ENCODE data around the gene DNAH14. TPM values are rescaled to one million over a fixed set of nuclear protein-coding genes. Genes with fewer than 3 reads are reported as not detected.
A peak's percentile ranks its signal among the peaks of the same experiment; 100 is the strongest.

The DNAH14 gene
- total and polyA plus RNA-seq, 2 experiments from 2014 or later = 55.3 to 80.2 TPM

DNA sequence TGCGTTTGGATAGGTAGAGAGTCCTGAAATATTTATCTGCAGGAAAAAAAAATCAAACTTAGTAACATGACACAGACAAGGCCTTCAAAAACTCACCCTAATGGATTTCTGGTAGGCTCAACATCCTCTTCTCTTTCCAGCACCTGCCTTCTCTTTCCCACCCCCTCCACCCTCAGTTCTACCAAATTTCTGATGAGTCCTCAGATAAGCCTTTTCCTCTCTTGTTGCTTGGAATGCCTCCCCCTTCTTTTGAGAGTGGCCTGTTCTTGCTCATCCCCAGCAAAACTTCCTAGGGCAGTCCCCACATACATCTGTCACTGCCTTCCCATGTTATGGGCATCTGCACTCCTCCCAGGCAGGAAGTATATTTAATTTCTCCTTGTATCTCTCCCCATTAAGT, 506.0 kb downstream of the DNAH14 start (continued):
- TF ChIP-seq, protein P1, sequence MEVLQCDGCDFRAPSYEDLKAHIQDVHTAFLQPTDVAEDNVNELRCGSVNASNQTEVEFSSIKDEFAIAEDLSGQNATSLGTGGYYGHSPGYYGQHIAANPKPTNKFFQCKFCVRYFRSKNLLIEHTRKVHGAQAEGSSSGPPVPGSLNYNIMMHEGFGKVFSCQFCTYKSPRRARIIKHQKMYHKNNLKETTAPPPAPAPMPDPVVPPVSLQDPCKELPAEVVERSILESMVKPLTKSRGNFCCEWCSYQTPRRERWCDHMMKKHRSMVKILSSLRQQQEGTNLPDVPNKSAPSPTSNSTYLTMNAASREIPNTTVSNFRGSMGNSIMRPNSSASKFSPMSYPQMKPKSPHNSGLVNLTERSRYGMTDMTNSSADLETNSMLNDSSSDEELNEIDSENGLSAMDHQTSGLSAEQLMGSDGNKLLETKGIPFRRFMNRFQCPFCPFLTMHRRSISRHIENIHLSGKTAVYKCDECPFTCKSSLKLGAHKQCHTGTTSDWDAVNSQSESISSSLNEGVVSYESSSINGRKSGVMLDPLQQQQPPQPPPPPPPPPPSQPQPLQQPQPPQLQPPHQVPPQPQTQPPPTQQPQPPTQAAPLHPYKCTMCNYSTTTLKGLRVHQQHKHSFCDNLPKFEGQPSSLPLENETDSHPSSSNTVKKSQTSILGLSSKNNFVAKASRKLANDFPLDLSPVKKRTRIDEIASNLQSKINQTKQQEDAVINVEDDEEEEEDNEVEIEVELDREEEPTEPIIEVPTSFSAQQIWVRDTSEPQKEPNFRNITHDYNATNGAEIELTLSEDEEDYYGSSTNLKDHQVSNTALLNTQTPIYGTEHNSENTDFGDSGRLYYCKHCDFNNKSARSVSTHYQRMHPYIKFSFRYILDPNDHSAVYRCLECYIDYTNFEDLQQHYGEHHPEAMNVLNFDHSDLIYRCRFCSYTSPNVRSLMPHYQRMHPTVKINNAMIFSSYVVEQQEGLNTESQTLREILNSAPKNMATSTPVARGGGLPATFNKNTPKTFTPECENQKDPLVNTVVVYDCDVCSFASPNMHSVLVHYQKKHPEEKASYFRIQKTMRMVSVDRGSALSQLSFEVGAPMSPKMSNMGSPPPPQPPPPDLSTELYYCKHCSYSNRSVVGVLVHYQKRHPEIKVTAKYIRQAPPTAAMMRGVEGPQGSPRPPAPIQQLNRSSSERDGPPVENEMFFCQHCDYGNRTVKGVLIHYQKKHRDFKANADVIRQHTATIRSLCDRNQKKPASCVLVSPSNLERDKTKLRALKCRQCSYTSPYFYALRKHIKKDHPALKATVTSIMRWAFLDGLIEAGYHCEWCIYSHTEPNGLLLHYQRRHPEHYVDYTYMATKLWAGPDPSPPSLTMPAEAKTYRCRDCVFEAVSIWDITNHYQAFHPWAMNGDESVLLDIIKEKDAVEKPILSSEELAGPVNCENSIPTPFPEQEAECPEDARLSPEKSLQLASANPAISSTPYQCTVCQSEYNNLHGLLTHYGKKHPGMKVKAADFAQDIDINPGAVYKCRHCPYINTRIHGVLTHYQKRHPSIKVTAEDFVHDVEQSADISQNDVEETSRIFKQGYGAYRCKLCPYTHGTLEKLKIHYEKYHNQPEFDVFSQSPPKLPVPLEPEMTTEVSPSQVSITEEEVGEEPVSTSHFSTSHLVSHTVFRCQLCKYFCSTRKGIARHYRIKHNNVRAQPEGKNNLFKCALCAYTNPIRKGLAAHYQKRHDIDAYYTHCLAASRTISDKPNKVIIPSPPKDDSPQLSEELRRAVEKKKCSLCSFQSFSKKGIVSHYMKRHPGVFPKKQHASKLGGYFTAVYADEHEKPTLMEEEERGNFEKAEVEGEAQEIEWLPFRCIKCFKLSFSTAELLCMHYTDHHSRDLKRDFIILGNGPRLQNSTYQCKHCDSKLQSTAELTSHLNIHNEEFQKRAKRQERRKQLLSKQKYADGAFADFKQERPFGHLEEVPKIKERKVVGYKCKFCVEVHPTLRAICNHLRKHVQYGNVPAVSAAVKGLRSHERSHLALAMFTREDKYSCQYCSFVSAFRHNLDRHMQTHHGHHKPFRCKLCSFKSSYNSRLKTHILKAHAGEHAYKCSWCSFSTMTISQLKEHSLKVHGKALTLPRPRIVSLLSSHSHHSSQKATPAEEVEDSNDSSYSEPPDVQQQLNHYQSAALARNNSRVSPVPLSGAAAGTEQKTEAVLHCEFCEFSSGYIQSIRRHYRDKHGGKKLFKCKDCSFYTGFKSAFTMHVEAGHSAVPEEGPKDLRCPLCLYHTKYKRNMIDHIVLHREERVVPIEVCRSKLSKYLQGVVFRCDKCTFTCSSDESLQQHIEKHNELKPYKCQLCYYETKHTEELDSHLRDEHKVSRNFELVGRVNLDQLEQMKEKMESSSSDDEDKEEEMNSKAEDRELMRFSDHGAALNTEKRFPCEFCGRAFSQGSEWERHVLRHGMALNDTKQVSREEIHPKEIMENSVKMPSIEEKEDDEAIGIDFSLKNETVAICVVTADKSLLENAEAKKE (CRISPR knock-in tag; IDR thresholded peaks at IDR 0.05) = no peak
- no peak for TF ChIP-seq JUNB (IDR thresholded peaks at IDR 0.05; ENCODE audit: unreplicated experiment)
- TF ChIP-seq, protein P2, sequence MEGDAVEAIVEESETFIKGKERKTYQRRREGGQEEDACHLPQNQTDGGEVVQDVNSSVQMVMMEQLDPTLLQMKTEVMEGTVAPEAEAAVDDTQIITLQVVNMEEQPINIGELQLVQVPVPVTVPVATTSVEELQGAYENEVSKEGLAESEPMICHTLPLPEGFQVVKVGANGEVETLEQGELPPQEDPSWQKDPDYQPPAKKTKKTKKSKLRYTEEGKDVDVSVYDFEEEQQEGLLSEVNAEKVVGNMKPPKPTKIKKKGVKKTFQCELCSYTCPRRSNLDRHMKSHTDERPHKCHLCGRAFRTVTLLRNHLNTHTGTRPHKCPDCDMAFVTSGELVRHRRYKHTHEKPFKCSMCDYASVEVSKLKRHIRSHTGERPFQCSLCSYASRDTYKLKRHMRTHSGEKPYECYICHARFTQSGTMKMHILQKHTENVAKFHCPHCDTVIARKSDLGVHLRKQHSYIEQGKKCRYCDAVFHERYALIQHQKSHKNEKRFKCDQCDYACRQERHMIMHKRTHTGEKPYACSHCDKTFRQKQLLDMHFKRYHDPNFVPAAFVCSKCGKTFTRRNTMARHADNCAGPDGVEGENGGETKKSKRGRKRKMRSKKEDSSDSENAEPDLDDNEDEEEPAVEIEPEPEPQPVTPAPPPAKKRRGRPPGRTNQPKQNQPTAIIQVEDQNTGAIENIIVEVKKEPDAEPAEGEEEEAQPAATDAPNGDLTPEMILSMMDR (conservative IDR thresholded peaks at IDR 0.05; ENCODE audit: low read depth in 2 of 2) = no peak
- no peak for TF ChIP-seq EZH2phosphoT487 (IDR thresholded peaks at IDR 0.05; ENCODE audit: unreplicated experiment)
- no peak for TF ChIP-seq POLR2AphosphoS5 (IDR thresholded peaks at IDR 0.05; ENCODE audit: low read depth)

DNA sequence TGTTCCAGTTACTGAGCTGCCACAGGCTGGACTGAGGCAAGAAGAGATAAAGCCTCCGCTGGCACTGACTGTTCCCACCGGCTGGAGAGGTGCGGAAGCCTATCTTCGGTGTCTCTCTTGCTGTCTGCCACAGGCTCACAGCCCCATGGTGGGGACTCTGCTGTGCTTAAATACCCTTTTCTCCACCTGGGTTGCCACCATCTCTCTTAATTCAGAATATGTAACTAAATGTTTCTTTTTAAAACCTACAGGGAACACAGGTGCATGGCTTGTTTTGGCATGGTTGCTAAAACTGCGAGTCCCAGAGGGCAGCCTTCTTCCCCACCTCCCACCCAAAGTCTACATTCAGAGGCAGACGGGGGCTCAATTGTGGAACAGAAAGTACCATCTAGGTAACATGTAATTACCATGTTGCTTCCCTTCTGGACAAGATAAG, 506.5 kb downstream of the DNAH14 start:
- no peaks in the 10 kb centered on the region for H3K9me2 ChIP-seq (ENCODE audit: insufficient read depth)
- H3K27ac Mint-ChIP-seq = no peak overlapping the region
- peaks cover 15% of the 10 kb centered on the region; the same call in 2 of the 3 replicates for H3K9me3 Mint-ChIP-seq
- H3K27ac ChIP-seq (ENCODE audit: low read depth) = no peak overlapping the region
- DNase-seq (ENCODE audit: low spot score) (no peak), ATAC-seq (peak; percentile 41; the same call in 2 of the 3 replicates)
- H3K79me2 ChIP-seq (replicated peaks; ENCODE audit: insufficient read depth) = no peaks in the 10 kb centered on the region
- H3K27me3 Mint-ChIP-seq (ENCODE audit: insufficient read depth, low read depth, poor library complexity) = peaks cover 4% of the 10 kb centered on the region
- peaks cover 6% of the 10 kb centered on the region; the same call in 2 of the 3 replicates for H3K4me1 Mint-ChIP-seq
- H3K4me1 ChIP-seq (ENCODE audit: insufficient read depth) = no peaks in the 10 kb centered on the region
- H3K4me2 ChIP-seq = no peak overlapping the region
- no peaks in the 10 kb centered on the region for H3K27me3 ChIP-seq (ENCODE audit: insufficient read depth)
- H3K4me3 ChIP-seq = no peak overlapping the region
- H2AFZ ChIP-seq = no peak overlapping the region
- H3F3A ChIP-seq (replicated peaks; ENCODE audit: low read depth) = no peaks in the 10 kb centered on the region
- peaks cover 11% of the 10 kb centered on the region; the same call in 2 of the 3 replicates for H3K36me3 Mint-ChIP-seq (ENCODE audit: low read depth)
- no peaks in the 10 kb centered on the region for H4K20me1 ChIP-seq (replicated peaks; ENCODE audit: insufficient read depth)
- H3K36me3 ChIP-seq (ENCODE audit: insufficient read depth) = no peaks in the 10 kb centered on the region
- no peak overlapping the region for H3K4me3 Mint-ChIP-seq
- TF ChIP-seq POLR2AphosphoS5 (IDR thresholded peaks at IDR 0.05; ENCODE audit: low read depth) (no peak), STAT1 (IDR thresholded peaks at IDR 0.05; ENCODE audit: unreplicated experiment) (no peak), ZNF114 (CRISPR knock-in tag; IDR thresholded peaks at IDR 0.05) (no peak), EZH2phosphoT487 (IDR thresholded peaks at IDR 0.05; ENCODE audit: unreplicated experiment) (no peak)
- TF ChIP-seq, protein P1 (CRISPR knock-in tag; IDR thresholded peaks at IDR 0.05) = no peak

Data from GM23338 (cell line).